ENCODE measurements around the gene CCM2L. TPM values are rescaled to one million over a fixed set of nuclear protein-coding genes. Genes with fewer than 3 reads are reported as not detected.

CCM2L gene
- 8.6 TPM for total RNA-seq

DNA sequence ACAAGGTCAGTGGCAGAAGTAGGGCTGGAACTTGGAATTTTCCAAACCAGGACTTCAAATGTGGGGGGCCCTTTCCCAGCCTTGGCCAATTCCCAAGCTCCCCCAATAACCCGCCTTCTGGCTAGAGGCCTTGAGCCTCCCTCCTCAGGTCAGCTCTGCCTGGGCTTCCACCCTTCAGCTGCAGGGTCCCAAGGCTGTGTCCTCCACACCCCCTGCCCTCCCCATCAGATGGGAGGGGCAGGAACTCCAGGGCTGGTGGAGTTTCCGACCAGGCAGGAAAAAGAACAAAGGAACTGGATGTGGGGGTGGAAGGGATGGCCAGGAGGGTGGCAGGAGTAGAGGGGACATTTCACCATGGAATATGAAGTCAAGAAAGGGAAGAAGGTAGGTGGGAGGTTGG is at the start of gene CCM2L:
Gene CCM2L (plus strand): TSS at position 338 of the 400 bp plus-strand sequence. CDS start 17 bp downstream, at position 355.
- no peaks in the 10 kb centered on the region for H3K4me1 ChIP-seq
- H3K36me3 ChIP-seq, result no peaks in the 10 kb centered on the region
- DNase-seq (ENCODE audit: extremely low spot score in 2 of 2), result no peak
- no peaks in the 10 kb centered on the region for H3K9me3 ChIP-seq
- TF ChIP-seq CTCF (IDR thresholded peaks at IDR 0.05), result no peak
- TF ChIP-seq POLR2A (IDR thresholded peaks at IDR 0.05), result no peak
- no peak for TF ChIP-seq POLR2AphosphoS5 (IDR thresholded peaks at IDR 0.05; ENCODE audit: insufficient read depth in 1 of 2, low read depth in 1 of 2)
- intact Hi-C loops (cut with DNase I), result no loop called here
- no peak within 1 kb of the TSS for H3K27ac ChIP-seq
- H3K27me3 ChIP-seq, result no peaks in the 10 kb centered on the region
- H3K4me3 ChIP-seq, result peak within 1 kb of the TSS in 1 of 2 donors; percentile 27

DNA sequence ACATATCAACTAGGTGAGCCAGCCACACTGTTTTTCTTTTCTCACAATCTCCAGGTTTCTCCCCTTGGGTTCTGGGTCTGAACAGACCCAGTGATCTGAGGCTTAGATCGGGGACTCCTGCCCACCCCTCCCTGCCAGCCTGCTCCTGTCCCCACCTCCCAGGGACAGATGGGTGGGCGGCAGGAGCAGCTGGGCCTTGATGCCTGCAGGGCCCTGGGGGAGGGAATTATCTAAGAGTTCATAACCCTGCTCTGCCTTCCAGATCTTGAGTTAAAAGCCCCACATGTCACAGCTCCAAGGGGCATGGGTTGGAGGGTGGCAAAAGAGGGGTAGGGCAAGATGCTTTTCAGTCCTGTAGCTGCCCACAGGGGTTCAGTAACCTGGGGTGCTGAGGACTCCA is 47.5 kb upstream of the CCM2L start:
- no peak for TF ChIP-seq POLR2A (IDR thresholded peaks at IDR 0.05)
- TF ChIP-seq POLR2AphosphoS5 (IDR thresholded peaks at IDR 0.05; ENCODE audit: insufficient read depth in 1 of 2, low read depth in 1 of 2), result no peak
- Histone ChIP-seq H3K27me3 (no peaks in the 10 kb centered on the region), H3K9me3 (no peaks in the 10 kb centered on the region), H3K36me3 (no peaks in the 10 kb centered on the region), H3K4me3 (no peak overlapping the region), H3K27ac (no peak overlapping the region), H3K4me1 (peaks cover 3% of the 10 kb centered on the region)
- no peak for DNase-seq (ENCODE audit: extremely low spot score in 2 of 2)
- intact Hi-C loops (cut with DNase I), result no loop called here

GRCh38 chr20:31963889-31964288 is 46.3 kb upstream of the CCM2L start:
- no peaks in the 10 kb centered on the region for H3K27me3 ChIP-seq
- DNase-seq (ENCODE audit: extremely low spot score in 2 of 2), result no peak
- H3K4me3 ChIP-seq, result no peak overlapping the region
- H3K9me3 ChIP-seq, result no peaks in the 10 kb centered on the region
- intact Hi-C loops (cut with DNase I), result no loop called here
- TF ChIP-seq POLR2AphosphoS5 (IDR thresholded peaks at IDR 0.05; ENCODE audit: insufficient read depth in 1 of 2, low read depth in 1 of 2), result no peak
- TF ChIP-seq POLR2A (IDR thresholded peaks at IDR 0.05), result no peak
- no peak for TF ChIP-seq CTCF (IDR thresholded peaks at IDR 0.05)
- H3K4me1 ChIP-seq, result peaks cover 5% of the 10 kb centered on the region
- no peak overlapping the region for H3K27ac ChIP-seq
- H3K36me3 ChIP-seq, result no peaks in the 10 kb centered on the region

DNA sequence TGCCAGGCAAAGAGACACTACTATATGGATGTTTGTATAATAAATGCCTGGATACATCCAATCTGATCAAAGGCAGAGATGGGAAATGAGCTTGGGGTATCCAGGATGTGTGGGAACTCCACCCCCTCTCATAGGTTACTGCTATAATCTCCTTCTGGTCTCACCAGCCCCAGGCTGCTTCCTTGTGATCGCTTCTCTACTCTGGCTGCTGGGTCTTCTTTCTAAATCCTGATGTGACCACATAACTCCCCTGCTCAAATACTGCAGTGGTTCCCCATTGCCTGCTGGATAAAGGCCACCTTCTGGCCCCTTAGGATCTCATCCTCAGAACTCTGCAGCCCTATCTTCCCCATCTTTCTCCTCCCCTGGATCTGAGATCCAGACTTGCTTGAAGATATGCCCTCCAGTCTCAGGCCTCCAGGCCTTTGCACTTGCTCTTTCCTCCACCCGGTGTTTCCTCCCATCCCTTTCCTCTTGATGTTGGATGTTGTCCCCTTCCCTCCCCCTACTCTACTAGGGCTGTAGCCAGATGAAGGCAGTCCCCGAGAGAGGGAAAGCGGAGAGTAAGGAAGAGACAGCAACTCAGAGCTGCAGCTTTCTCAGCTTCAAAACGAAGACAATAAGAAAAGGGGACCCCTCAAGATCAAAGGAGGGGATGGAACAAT is 43.1 kb upstream of the CCM2L start:
- no peak for TF ChIP-seq POLR2AphosphoS5 (IDR thresholded peaks at IDR 0.05; ENCODE audit: insufficient read depth in 1 of 2, low read depth in 1 of 2)
- TF ChIP-seq CTCF (IDR thresholded peaks at IDR 0.05), result no peak
- no peak for TF ChIP-seq POLR2A (IDR thresholded peaks at IDR 0.05)
- no peak for DNase-seq (ENCODE audit: extremely low spot score in 2 of 2)
- intact Hi-C loops (cut with DNase I), result no loop called here
- Histone ChIP-seq H3K4me1 (peaks cover 5% of the 10 kb centered on the region), H3K36me3 (no peaks in the 10 kb centered on the region), H3K9me3 (no peaks in the 10 kb centered on the region), H3K27ac (no peak overlapping the region), H3K4me3 (no peak overlapping the region), H3K27me3 (no peaks in the 10 kb centered on the region)

DNA sequence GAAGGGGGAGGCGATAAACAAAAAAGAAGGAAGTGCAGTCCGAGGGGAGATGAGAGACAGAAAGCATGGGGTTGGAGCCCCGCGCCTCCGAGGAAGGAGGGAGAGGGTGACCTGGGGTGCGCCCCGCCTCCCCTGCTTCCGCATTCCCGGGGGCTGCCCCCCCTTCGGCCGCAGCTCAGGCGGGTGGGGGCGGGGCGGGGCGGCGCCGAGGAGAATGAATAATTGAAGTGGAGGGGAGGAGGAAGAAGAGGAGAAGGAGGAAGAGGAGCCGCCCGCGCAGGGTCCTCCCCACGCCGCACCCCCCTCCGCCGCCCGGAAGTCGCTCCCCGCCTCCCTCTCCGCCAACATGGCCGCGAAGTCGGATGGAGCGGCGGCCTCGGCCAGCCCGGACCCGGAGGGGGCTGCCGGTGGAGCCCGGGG is 42.4 kb upstream of the CCM2L start, which contains the start of gene XKR7:
Gene XKR7 (plus strand): TSS at position 322 of the 420 bp plus-strand sequence. CDS start 25 bp downstream, at position 347.
- no peak within 1 kb of the TSS for H3K27ac ChIP-seq
- no peaks in the 10 kb centered on the region for H3K36me3 ChIP-seq
- H3K27me3 ChIP-seq, result no peaks in the 10 kb centered on the region
- TF ChIP-seq CTCF (IDR thresholded peaks at IDR 0.05) (no peak), POLR2AphosphoS5 (IDR thresholded peaks at IDR 0.05; ENCODE audit: insufficient read depth in 1 of 2, low read depth in 1 of 2) (no peak), POLR2A (IDR thresholded peaks at IDR 0.05) (no peak)
- DNase-seq (ENCODE audit: extremely low spot score in 2 of 2), result no peak
- intact Hi-C loops (cut with DNase I), result no loop called here
- peaks cover 5% of the 10 kb centered on the region for H3K4me1 ChIP-seq
- H3K4me3 ChIP-seq, result no peak within 1 kb of the TSS
- no peaks in the 10 kb centered on the region for H3K9me3 ChIP-seq
